Activated CD8-positive, alpha-beta memory T cell treated with anti-CD3 and anti-CD28 coated beads for 24 hours (primary cell): ENCODE measurements around the gene OSBPL7.

Source experiments
- DNase-seq: peaks from one replicate; pipeline ENCODE4 v3.0.0-alpha.2; 2020

OSBPL7 gene

DNA sequence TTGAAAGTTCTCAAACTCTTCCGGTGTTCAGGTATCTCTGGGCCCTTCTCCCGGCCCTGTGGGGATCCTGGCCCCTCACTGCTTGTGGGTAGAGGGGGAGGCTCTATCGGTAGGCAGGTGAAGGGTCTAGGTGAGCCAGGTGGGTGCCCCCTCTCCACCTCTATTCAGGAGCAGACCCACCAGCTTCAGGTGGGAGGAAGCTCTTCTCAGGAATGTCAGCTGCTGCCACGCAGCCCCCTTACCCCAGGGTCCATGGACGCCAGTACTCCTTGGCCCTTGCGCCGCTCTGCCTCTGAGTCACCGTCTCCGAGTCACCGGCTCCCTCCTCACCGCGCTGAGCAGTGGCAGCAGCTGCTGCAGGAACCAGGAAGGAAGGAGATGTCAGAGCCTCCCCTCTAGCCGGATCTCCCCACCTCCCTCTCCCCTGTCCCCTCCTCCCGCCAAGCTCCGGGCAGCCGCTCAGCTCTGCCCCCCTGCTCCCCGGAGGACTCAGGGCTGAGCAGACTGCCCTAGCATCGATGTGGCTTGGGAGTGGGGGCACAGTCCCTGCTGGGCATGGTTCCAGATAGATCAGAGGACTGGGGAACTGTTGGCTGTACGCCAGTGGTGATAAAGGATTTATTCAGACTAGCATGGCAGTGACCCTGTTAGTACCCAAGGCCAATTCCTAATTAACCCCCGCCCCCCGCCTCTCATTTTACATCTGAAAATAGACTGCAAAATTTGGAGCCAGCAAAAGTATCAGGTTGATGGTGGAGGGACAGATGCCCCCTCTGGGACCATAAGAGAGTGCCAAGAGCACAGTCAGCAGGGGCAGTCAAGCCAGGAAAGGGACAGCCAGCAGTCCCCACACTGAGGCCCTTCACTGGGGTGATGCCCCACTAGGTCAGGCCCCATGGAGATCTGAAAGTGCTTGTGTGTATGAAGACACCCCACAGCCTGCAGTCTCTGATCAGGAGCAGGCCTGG is at the start of gene OSBPL7:
TSS of gene OSBPL7 (minus strand) at position 371 of the 968 bp plus-strand sequence. CDS start 1,516 bp downstream, outside the sequence.
- peak; percentile 86 for DNase-seq

DNA sequence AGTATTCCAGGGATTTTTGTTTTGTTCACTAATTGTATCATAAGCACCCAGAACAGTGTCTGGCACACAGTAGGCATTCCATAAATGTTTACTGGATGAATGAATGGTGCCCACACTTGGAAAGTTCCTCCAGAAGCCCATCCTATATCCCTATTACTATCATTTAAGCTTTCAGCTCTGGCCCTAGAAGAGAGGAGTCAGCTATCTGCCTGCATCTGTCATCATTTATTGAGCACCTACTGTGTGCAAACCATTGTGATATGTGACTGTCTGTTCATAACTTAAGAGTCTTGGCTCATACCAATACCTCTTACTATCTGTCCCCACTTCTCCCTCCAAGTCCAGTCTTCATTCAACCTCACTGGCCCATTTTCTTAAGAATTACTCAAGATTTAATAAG is 49.5 kb upstream of the OSBPL7 start:
- no peak for DNase-seq

DNA sequence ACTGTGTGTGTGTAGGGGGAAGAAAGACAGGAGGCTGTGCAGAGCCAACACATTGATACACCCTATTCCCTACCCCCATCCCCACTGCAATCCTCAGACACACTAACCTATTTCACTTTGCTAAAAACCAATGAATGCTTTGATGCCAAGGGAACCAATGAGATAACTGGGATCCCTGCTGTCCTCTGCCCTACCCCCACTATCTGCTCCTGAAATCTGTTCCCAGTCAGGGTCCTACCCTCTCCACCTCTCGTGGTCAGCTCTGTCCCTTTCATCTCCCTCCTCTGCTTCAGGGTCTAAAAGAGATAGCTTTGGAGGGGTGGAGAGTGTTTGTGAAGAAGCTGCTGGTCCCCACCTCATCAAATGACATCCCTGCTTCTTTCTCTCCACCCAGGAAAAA is 48.5 kb upstream of the OSBPL7 start:
- no peak for DNase-seq

DNA sequence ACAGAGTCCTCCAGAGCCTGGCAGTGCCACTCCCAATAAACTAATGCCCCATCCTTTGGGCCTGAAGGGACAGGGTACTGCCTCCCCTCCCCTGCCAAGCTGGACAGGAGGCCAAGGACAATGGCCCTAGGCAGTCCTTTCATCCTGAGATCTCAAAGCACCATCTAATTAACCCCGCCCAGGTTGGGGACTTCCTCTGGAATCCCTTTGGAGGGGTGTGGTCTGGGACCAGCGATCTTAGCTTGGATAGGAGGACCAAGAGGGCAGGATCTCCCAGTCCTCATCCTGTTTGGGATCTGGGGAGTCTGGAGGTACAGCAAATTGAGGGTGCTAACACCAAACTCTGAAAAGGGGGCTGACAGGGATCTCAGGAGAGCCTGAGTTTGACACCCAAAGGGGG is 47.5 kb upstream of the OSBPL7 start:
- DNase-seq: no peak

DNA sequence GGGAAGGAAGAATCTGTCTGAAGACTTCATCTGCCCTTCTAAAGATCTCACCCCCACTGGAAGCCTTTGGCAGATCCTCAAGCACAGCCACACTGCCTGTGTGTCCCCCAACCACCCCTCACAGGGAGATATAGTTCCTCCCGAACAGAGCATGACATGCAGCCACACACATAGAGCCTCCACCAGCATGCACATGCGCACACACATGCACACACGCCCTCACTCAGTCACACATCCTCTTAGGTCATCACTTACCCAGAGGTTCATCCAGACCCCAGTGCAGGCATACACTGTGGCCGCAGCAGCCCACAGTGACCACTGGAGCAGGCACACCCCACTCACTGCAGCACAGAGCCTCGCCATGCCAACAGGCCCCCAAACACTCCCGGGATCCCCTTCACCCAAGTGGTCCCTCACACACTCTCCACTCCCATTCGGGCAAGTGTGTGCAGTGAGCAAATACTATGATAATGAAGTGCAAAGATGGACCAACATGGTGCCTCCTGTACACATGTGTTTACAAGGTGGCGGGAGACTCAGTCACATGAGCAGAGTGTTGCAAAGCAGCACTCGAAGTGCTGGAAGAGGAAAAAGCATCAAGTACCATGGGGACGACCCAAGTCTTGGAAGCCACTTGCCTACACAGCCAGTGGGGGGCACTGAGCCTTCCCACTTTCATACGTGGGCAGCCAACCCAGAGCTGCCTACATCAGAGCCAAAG is 46.4 kb upstream of the OSBPL7 start:
- DNase-seq: no peak

DNA sequence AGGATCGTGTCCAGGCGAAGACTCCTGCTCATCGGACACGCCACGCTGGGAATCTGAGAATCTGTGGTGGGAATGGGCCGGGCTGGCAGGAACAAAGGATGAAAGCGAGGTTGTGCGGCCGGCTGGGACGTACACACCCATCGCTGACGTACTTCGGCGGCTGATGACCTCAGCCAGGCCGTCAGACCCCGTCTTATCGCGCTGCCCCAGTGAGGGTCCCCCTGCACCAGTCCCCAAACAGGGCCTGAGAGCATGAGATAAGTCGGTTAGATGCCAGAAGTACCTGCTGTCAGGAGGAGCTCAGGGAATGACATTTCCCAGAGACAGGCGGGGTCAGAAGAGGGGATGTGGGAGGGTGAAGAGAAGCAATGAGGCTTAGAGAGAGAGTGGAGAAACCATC is 45.3 kb upstream of the OSBPL7 start:
- no peak for DNase-seq

GRCh38 chr17:47864791-47865216 is 43.2 kb upstream of the OSBPL7 start:
- no peak for DNase-seq

DNA sequence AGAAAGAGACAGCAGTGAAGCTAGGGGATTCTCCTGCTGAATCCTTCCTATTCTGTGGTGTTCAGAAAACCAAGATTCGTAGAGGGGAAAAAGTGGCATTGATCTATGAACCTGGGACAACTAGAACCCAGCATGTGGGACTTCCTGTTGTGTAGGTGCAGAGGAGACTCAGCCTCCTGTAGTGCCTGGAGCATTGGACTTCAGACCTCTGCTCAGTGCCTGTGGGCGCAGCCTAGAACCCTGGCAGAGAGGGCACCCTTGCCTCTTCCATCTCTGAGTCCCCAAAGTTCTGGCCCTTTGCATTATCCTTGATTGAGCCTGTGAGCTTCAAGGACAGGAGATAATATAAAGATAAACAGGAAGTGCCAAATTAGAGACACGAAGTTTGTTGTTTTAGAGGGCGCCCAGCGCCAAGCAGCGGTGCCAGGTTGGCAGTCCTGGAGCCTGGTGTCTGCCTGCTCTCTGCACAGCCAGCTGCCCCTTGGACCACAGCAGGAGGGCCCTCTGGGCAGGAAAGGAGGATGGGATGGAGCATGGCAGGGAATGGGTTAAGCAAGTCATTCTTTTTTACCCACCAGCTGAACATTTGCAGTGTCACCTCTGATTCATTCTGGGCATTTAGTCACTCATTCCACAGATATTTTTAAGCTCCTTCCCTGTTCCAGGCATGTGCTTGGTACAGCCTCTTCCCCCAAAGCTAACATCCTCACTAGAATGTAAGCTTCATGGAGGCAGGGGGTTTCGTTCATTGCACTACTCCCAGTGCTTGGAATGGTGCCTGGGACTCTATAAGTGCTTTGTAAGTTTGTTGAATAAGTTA is 41.2 kb upstream of the OSBPL7 start:
- no peak for DNase-seq

DNA sequence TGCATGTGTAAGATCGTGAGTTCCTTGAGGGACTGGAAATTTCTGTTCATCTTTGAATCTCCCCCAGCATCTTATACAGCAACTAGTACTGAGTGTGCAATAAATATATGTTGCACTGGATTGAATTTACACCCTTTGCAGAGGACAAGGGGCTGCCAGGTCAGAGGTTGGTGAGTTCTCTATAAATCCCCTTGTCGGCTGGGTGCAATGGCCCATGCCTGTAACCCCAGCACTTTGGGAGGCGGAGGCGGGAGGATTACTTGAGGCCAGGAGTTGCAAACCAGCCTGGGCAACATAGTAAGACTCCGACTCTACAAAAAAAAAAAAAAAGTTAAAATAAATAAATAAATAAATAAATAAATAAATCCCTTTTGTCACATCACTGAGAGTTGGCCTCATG is 38.8 kb upstream of the OSBPL7 start:
- no peak for DNase-seq

DNA sequence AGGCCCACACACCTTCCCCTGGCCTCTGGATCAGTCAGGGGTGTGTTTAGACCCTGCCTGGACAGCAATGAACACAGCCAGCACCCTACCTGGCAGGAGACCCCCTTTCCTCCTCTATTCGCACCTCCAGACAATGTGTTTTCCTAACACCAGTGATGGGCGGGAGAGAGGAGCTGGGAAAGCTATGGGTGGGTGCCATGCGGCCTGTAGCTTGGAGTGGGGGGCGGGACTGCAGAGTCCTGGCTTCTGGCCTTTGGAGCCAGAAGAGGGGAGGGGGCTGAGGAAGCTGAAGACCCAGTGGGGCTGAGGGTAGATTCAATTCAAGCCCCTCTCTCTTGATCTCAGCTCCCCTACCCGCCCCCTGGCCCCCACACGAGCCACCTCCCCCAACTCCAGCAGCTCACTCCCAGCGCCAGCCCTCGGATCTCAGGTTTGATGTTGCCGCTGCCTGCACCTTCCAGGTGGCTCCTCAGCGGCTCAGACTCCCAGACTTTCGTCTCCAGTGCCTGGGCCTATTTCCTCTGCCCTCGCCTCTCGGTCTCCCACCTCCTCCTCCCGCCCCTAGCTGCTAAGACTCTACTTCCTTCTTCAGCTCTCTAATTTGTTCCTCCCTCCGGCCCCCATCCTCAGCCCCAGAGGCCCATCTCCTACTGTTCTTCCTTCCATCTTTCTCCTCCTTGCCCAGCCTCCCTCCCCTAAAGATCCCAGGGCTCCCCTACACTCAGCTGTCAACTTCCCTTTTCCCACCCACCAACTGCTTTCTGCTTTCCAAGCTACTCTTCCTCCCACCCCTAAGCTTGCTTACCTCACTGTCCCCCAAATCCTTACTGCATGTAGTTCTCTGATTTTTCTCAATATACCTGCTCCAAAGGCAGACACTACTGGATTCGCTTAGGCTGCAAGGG is 36.2 kb upstream of the OSBPL7 start:
- DNase-seq: no peak

GRCh38 chr17:47856830-47857229 is 35.2 kb upstream of the OSBPL7 start:
- DNase-seq: no peak

DNA sequence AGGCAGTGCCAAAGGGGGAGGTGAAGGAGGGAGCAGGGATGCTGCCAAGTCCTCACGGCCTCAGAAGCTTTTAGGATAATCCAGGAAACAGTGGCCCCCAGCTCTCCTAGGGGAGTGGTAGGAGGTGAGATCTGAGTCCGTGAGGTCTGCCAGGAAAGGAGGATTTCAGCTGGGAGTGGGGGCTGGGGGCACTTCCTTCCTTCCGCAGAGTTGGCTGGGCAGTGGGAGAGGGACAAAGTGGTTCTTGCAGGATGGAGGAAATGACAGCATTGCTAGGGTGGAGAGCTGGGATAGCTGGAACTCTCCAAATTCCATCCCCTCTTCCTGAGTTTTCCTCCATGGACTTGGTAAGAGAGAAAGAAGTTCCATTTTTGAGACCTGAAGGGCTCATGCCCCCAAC is 34.1 kb upstream of the OSBPL7 start:
- DNase-seq: no peak

GRCh38 chr17:47853616-47854015 is 32.0 kb upstream of the OSBPL7 start:
- no peak for DNase-seq

GRCh38 chr17:47852113-47852949 is 30.7 kb upstream of the OSBPL7 start:
- no peak for DNase-seq

DNA sequence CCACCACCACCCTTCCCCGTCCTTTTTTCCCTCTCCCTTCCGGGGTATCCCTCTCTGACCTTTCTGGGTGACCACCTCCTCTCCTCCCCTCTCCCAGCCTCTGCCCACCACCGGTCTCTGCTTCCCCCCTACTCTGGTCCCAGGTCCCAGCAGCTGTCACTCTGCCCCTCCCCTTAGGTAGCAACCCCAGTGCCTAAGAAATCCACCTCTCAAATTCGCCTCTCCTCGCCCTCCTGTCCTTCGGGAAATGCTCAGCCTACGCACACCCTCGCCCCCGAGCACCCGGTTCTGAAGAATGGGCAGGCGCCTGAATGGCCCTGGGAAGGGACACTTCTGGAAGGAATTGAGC is 30.1 kb upstream of the OSBPL7 start:
- DNase-seq: no peak

GRCh38 chr17:47850692-47851573 is 29.3 kb upstream of the OSBPL7 start, which contains the start of gene SP6:
Gene SP6 (minus strand): TSS chr17:47851163. CDS start chr17:47848429, 2,734 bp downstream.
- DNase-seq: peak; percentile 86

- DNase-seq: no peak
These were observed 28.7 kb upstream of the OSBPL7 start for GRCh38 chr17:47850373-47850691.

GRCh38 chr17:47848198-47848513 is 26.6 kb upstream of the OSBPL7 start:
- DNase-seq: no peak

DNA sequence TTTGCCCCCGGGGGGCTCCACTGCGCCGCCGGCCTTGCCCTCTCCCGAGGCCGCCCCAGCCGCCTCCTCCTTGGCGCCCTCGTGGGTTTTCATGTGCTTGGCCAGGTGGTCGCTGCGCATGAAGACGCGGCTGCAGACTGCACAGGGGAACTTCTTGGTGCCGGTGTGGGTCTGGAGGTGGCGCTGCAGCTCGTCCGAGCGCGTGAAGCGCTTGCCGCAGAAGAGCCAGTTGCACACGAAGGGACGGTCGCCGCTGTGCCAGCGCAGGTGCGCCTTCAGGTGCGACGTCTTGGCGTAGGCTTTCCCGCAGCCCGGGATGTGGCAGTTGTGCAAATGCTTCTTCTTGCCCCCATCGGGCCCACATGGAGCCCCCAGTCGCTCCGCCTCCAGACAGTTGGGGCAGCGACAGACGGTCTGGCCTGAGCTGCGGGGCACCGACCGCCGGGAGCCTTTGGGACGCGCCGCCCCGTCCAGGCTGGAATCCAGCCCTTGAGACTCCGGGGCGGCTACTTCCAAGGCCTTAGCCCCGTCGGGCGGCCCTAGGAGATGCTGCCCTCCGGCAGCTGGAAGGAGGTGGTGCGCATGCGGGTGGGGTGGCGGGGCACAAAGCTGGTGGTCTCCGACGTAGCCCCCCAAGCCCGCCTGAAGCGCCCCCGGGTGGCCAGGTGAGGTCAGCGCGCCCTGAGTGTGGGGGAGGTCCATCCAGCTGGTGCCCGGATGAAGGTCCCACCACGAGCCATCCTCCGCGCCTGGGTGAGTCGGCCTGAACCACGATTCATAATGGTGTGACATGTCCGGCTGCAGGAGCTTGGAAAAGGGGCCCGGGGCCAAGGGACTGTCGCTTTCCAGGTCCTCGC is 26.0 kb upstream of the OSBPL7 start:
- DNase-seq: no peak
